A172 (cell line): Measurements from ENCODE around the gene YJU2. TPM values are rescaled to one million over a fixed set of nuclear protein-coding genes. Genes with fewer than 3 reads are reported as not detected.
A peak's percentile ranks its signal among the peaks of the same experiment; 100 is the strongest.
"Not testable (repeated sequence)": the region's sequence is repeated elsewhere in the genome, so short reads cannot be mapped to it uniquely, and the experiment has no call there.

Source experiments
- DNase-seq: peaks from one replicate; pipeline ENCODE4 v3.0.0-alpha.2; 2015; ENCODE audit warnings: low spot score
- total RNA-seq: library from RNA; depleted of rRNA; stranded (reverse); fragments of >200 nt; shearing (Covaris generic); gene quantifications from 2 replicates; pipeline ENCODE4 v1.2.3, GENCODE V29; 2014

The YJU2 gene
- total RNA-seq, 1 experiment from 2014 or later: 39.6 TPM

GRCh38 chr19:4267901-4268815, 21.3 kb downstream of the YJU2 start:
- no peak for DNase-seq

GRCh38 chr19:4268816-4269430, 22.0 kb downstream of the YJU2 start:
- no peak for DNase-seq

GRCh38 chr19:4272894-4273293, 26.0 kb downstream of the YJU2 start:
- no peak for DNase-seq

GRCh38 chr19:4274321-4274686, 27.4 kb downstream of the YJU2 start:
- DNase-seq: not testable (repeated sequence)

GRCh38 chr19:4277191-4277696, 30.4 kb downstream of the YJU2 start:
- DNase-seq: no peak

GRCh38 chr19:4278010-4278409, 31.1 kb downstream of the YJU2 start:
- no peak for DNase-seq

- no peak for DNase-seq
Measured at GRCh38 chr19:4278419-4279266, 31.8 kb downstream of the YJU2 start, which contains the start of gene SHD. Gene SHD (plus strand): TSS chr19:4279266. CDS start chr19:4280064, 798 bp downstream.

GRCh38 chr19:4279267-4279529, 32.3 kb downstream of the YJU2 start:
- no peak for DNase-seq

- DNase-seq: no peak
Measured at GRCh38 chr19:4279530-4280422, 32.9 kb downstream of the YJU2 start.

GRCh38 chr19:4284176-4284958, 37.5 kb downstream of the YJU2 start:
- peak; percentile 34 for DNase-seq

- DNase-seq: no peak
Measured at GRCh38 chr19:4284974-4285373, 38.1 kb downstream of the YJU2 start.

GRCh38 chr19:4286141-4286540, 39.3 kb downstream of the YJU2 start:
- not testable (repeated sequence) for DNase-seq

GRCh38 chr19:4288091-4288777, 41.4 kb downstream of the YJU2 start:
- DNase-seq: peak; percentile 28

- no peak for DNase-seq
Measured at GRCh38 chr19:4291184-4291732, 44.4 kb downstream of the YJU2 start.

- DNase-seq: no peak
Measured at GRCh38 chr19:4292515-4292914, 45.6 kb downstream of the YJU2 start.

- DNase-seq: no peak
Measured at GRCh38 chr19:4294389-4294788, 47.5 kb downstream of the YJU2 start.

GRCh38 chr19:4295972-4296771, 49.3 kb downstream of the YJU2 start:
- DNase-seq: no peak
